ENCODE measurements around the gene EPHA8.

Gene EPHA8

GRCh38 chr1:22587247-22587646 is 24.0 kb downstream of the EPHA8 start:
- Histone ChIP-seq H3K4me3 (ENCODE audit: low read depth, low read length) (no peak overlapping the region), H3K27ac (ENCODE audit: extremely low read depth, low read depth, low read length) (no peak overlapping the region), H3K36me3 (ENCODE audit: control insufficient read depth in 2 of 2, insufficient read depth in 1 of 2, low read length in 2 of 2) (no peaks in the 10 kb centered on the region), H3K4me1 (ENCODE audit: control insufficient read depth, insufficient read depth, low read length) (no peaks in the 10 kb centered on the region), H3K9me3 (ENCODE audit: control insufficient read depth, insufficient read depth, low read depth, low read length) (no peaks in the 10 kb centered on the region)
- TF ChIP-seq ZNF596 (tag by site-specific recombination; IDR thresholded peaks at IDR 0.05): no peak
- ChIA-PET POLR2A (no interaction called here), CTCF (no interaction called here)

- H3K9me3 ChIP-seq (ENCODE audit: control insufficient read depth, insufficient read depth, low read depth, low read length): no peaks in the 10 kb centered on the region
- H3K4me1 ChIP-seq (ENCODE audit: control insufficient read depth, insufficient read depth, low read length): no peaks in the 10 kb centered on the region
- no peaks in the 10 kb centered on the region for H3K36me3 ChIP-seq (ENCODE audit: control insufficient read depth in 2 of 2, insufficient read depth in 1 of 2, low read length in 2 of 2)
- TF ChIP-seq ZXDB (tag by site-specific recombination; IDR thresholded peaks at IDR 0.05): no peak
- TF ChIP-seq ZSCAN23 (tag by site-specific recombination; IDR thresholded peaks at IDR 0.05): no peak
- TF ChIP-seq ZNF548 (tag by site-specific recombination; IDR thresholded peaks at IDR 0.05): no peak
- no peak for TF ChIP-seq ZNF18 (tag by site-specific recombination; IDR thresholded peaks at IDR 0.05)
- TF ChIP-seq ZNF692 (tag by site-specific recombination; IDR thresholded peaks at IDR 0.05): no peak
- no peak for TF ChIP-seq ZBTB17 (tag by site-specific recombination; IDR thresholded peaks at IDR 0.05)
- no peak for TF ChIP-seq ZNF280D (tag by site-specific recombination; IDR thresholded peaks at IDR 0.05)
- no peak for TF ChIP-seq ZNF37A (tag by site-specific recombination; IDR thresholded peaks at IDR 0.05)
- no peak for TF ChIP-seq ZNF571 (tag by site-specific recombination; IDR thresholded peaks at IDR 0.05)
- TF ChIP-seq ZNF140 (tag by site-specific recombination; IDR thresholded peaks at IDR 0.05): no peak
- TF ChIP-seq ZNF10 (tag by site-specific recombination; IDR thresholded peaks at IDR 0.05): no peak
- TF ChIP-seq PRDM2 (tag by site-specific recombination; IDR thresholded peaks at IDR 0.05; ENCODE audit: borderline replicate concordance): no peak
- no peak for TF ChIP-seq GLI2 (tag by site-specific recombination; IDR thresholded peaks at IDR 0.05; ENCODE audit: borderline replicate concordance, low read depth)
- TF ChIP-seq REST (tag by site-specific recombination; IDR thresholded peaks at IDR 0.05): no peak
- POLR2A ChIA-PET: no interaction called here
- H3K27ac ChIP-seq (ENCODE audit: extremely low read depth, low read depth, low read length): no peak overlapping the region
- H3K4me3 ChIP-seq (ENCODE audit: low read depth, low read length): no peak overlapping the region
- CTCF ChIA-PET: interaction anchor here (0.5 kb wide), 1 partner anchor 116 kb away, joined by 3 read pairs; no protein-coding TSS in a partner anchor
Measured at GRCh38 chr1:22588899-22589422, 25.7 kb downstream of the EPHA8 start.
